GM18867 (cell line): ENCODE data around the gene NDC80.

Experiments
- ATAC-seq: cut with Tn5 transposase; IDR thresholded peaks from one replicate; pipeline ENCODE4 v1.9.1; 2021; ENCODE audit warnings: mild to moderate bottlenecking, moderate library complexity; ENCODE audit not compliant: unreplicated experiment

The NDC80 gene

GRCh38 chr18:2555895-2556294 lies 15.5 kb upstream of the NDC80 start:
- no peak for ATAC-seq

GRCh38 chr18:2557536-2557935 lies 13.8 kb upstream of the NDC80 start:
- ATAC-seq: no peak

GRCh38 chr18:2559249-2559648 lies 12.1 kb upstream of the NDC80 start:
- ATAC-seq: no peak

GRCh38 chr18:2564373-2564772 lies 7.0 kb upstream of the NDC80 start:
- no peak for ATAC-seq

GRCh38 chr18:2568129-2568528 lies 3.2 kb upstream of the NDC80 start:
- ATAC-seq: no peak

- ATAC-seq: no peak
Measured at GRCh38 chr18:2568605-2569004, 2.8 kb upstream of the NDC80 start.

- ATAC-seq: no peak
Measured at GRCh38 chr18:2569338-2570207, 1.8 kb upstream of the NDC80 start.

- peak; percentile 47 for ATAC-seq
Measured at GRCh38 chr18:2570772-2571199, 571 bp upstream of the NDC80 start.

GRCh38 chr18:2572171-2572569 lies 813 bp downstream of the NDC80 start:
- ATAC-seq: peak; percentile 18

GRCh38 chr18:2572892-2573291 lies 1.5 kb downstream of the NDC80 start:
- ATAC-seq: no peak

GRCh38 chr18:2573408-2573807 lies 2.1 kb downstream of the NDC80 start:
- no peak for ATAC-seq

- no peak for ATAC-seq
Measured at GRCh38 chr18:2587788-2588187, 16.4 kb downstream of the NDC80 start.

GRCh38 chr18:2588666-2589344 lies 17.4 kb downstream of the NDC80 start:
- ATAC-seq: no peak

GRCh38 chr18:2589345-2590068 lies 18.1 kb downstream of the NDC80 start:
- no peak for ATAC-seq

- no peak for ATAC-seq
Measured at GRCh38 chr18:2590303-2590702, 18.9 kb downstream of the NDC80 start.

GRCh38 chr18:2597639-2598038 lies 26.3 kb downstream of the NDC80 start:
- no peak for ATAC-seq

GRCh38 chr18:2602844-2603243 lies 31.5 kb downstream of the NDC80 start:
- ATAC-seq: no peak

- no peak for ATAC-seq
Measured at GRCh38 chr18:2606335-2606734, 35.0 kb downstream of the NDC80 start.

- no peak for ATAC-seq
Measured at GRCh38 chr18:2609604-2610003, 38.2 kb downstream of the NDC80 start.

GRCh38 chr18:2610549-2610948 lies 39.2 kb downstream of the NDC80 start:
- ATAC-seq: no peak

GRCh38 chr18:2612996-2613395 lies 41.6 kb downstream of the NDC80 start:
- no peak for ATAC-seq
